Esophagus squamous epithelium (tissue), 4 donors: Measurements from ENCODE around the gene TRIP10.

ENCODE experiments used
- CTCF ChIP-seq, 6 experiments: fragments of 450-650 bp in 4 of 6; fragments of 200-600 bp in 2 of 6; sonication (generic) in 2 of 6; IDR thresholded peaks; one replicate each; pipeline ENCODE4 v1.5.1; 2016 to 2019; ENCODE audit warnings: antibody characterized with exemption in 6 of 6, mild to moderate bottlenecking in 4 of 6, moderate library complexity in 4 of 6
- POLR2A ChIP-seq, 4 donors: fragments of 450-650 bp; IDR thresholded peaks; one replicate each; pipeline ENCODE4 v1.6.1; 2017; ENCODE audit warnings: antibody characterized with exemption in 4 of 4, mild to moderate bottlenecking in 4 of 4, moderate library complexity in 3 of 4

GRCh38 chr19:6706633-6706958 is 32.9 kb upstream of the TRIP10 start:
- TF ChIP-seq POLR2A (IDR thresholded peaks at IDR 0.05) (no peak), CTCF (IDR thresholded peaks at IDR 0.05) (no peak)
